Left ventricle myocardium inferior (tissue), 1 donor: ENCODE data around the gene OR51A4. TPM values are rescaled to one million over a fixed set of nuclear protein-coding genes. Genes with fewer than 3 reads are reported as not detected.

Source experiments
- DNase-seq: peaks from one replicate; pipeline ENCODE4 v3.0.0-alpha.2; 2020
- H3K27ac ChIP-seq: fragments of 200-600 bp; replicated peaks from 2 replicates; pipeline ENCODE4 v1.8.0; 2021
- H3K27me3 ChIP-seq: fragments of 200-600 bp; 2 replicates; pipeline ENCODE4 v1.8.0; 2021; ENCODE audit warnings: low read depth
- H3K36me3 ChIP-seq: fragments of 200-600 bp; 2 replicates; pipeline ENCODE4 v1.8.0; 2021
- H3K4me1 ChIP-seq: fragments of 200-600 bp; 2 replicates; pipeline ENCODE4 v1.8.0; 2021
- H3K4me3 ChIP-seq: fragments of 200-600 bp; 2 replicates; pipeline ENCODE4 v1.8.0; 2021; ENCODE audit warnings: mild to moderate bottlenecking, moderate library complexity
- H3K9me3 ChIP-seq: fragments of 200-600 bp; replicated peaks from 2 replicates; pipeline ENCODE4 v1.8.0; 2021
- intact Hi-C: fragments of 100-400 bp; cut with micrococcal nuclease; formaldehyde crosslinking; loops from one replicate; pipeline ENCODE4 v1.11.0; 2022
- total RNA-seq: library from RNA; stranded (reverse); fragmentation: NEBNext Ultra II Directional; extraction: Animal tissue kit (Norgen Biotek cat#: 25700); gene quantifications from one replicate; pipeline ENCODE4 v1.2.1, GENCODE V29; 2021
- TF ChIP-seq, protein P1 (sequence below): fragments of 200-600 bp; IDR thresholded peaks from 2 replicates; pipeline ENCODE4 v1.8.0; 2021; ENCODE audit warnings: antibody characterized with exemption, mild to moderate bottlenecking, borderline replicate concordance
- donor health status: DM: no; HTN: yes; CAD: no; lungs with severe emphysema.

The OR51A4 gene
- total RNA-seq, 1 donor from 2014 or later, result not detected

DNA sequence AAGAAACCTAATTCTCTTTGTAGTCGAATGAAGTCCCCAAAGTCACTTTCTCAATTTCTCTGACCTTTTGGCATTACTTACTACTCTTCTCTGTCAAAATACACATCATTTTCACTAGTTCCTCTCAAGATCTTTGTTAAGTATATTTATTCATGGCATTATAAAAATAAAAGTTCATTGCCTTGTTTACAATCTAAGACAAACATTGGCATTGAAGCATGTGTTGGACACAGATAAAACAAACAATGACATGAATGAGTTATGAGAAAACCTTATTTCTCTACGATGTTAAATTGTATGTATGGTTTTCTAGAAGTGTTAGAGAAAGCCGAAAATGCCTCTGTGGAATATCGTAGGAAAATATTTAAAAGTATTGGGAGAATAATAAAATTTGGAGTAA, 14.7 kb downstream of the OR51A4 start:
- Histone ChIP-seq H3K36me3 (no peaks in the 10 kb centered on the region), H3K9me3 (no peaks in the 10 kb centered on the region), H3K27me3 (no peaks in the 10 kb centered on the region), H3K27ac (no peak overlapping the region), H3K4me1 (no peaks in the 10 kb centered on the region), H3K4me3 (no peak overlapping the region)
- DNase-seq, result no peak
- intact Hi-C loops, result no loop called here
- TF ChIP-seq, protein P1, sequence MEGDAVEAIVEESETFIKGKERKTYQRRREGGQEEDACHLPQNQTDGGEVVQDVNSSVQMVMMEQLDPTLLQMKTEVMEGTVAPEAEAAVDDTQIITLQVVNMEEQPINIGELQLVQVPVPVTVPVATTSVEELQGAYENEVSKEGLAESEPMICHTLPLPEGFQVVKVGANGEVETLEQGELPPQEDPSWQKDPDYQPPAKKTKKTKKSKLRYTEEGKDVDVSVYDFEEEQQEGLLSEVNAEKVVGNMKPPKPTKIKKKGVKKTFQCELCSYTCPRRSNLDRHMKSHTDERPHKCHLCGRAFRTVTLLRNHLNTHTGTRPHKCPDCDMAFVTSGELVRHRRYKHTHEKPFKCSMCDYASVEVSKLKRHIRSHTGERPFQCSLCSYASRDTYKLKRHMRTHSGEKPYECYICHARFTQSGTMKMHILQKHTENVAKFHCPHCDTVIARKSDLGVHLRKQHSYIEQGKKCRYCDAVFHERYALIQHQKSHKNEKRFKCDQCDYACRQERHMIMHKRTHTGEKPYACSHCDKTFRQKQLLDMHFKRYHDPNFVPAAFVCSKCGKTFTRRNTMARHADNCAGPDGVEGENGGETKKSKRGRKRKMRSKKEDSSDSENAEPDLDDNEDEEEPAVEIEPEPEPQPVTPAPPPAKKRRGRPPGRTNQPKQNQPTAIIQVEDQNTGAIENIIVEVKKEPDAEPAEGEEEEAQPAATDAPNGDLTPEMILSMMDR, result no peak

DNA sequence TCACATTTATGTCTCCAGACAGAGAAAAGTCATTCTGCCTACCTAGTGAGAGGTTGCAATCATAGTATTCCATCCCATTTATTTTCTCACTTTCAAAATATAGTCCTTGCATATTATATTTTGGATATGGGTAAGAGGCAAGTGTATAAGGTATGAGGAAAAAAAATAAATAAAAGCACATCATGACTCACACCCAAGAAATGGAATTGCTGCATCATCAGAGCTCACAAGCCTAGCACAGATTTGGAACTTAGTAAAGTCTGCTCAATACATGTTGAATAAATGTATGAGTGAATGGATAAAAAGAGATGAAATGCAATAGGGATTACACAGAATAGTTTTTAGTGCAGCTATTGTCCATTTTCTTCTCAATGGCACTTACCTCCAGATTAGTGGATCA, 20.8 kb downstream of the OR51A4 start:
- TF ChIP-seq, protein P1, result no peak
- H3K27me3 ChIP-seq, result no peaks in the 10 kb centered on the region

DNA sequence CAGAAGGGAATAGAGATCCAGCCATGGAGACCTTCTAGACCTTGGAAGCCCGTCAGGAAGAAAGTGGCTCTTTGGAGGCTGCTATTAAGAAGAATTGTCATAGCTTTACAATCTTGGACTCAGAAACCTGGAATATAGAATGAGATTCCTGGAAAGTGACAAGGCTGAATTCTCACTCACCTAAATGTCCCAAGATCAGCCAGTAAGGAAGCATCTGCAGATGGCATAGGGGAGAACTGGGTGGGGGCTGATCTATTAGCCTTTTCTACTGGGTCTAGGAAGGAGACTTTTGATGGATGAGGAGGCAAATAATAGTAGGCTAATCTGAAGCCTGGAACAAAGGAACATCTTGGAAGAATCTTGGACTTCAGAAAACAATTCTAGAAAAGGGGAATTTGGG, 23.2 kb downstream of the OR51A4 start, which contains the start of gene OR51G1:
TSS of gene OR51G1 (minus strand) at position 101 of the 400 bp plus-strand sequence. CDS start at position 101, 0 bp downstream.
- TF ChIP-seq, protein P1, result no peak
- DNase-seq, result no peak
- no peaks in the 10 kb centered on the region for H3K27me3 ChIP-seq
- H3K27ac ChIP-seq, result no peak within 1 kb of the TSS
- no peaks in the 10 kb centered on the region for H3K9me3 ChIP-seq
- no peaks in the 10 kb centered on the region for H3K4me1 ChIP-seq
- intact Hi-C loops, result no loop called here
- H3K36me3 ChIP-seq, result no peaks in the 10 kb centered on the region
- H3K4me3 ChIP-seq, result no peak within 1 kb of the TSS

More for the DNA sequence above, 20.8 kb downstream of the OR51A4 start:
- DNase-seq, result no peak
- Histone ChIP-seq H3K9me3 (no peaks in the 10 kb centered on the region), H3K36me3 (no peaks in the 10 kb centered on the region), H3K27ac (no peak overlapping the region), H3K4me1 (no peaks in the 10 kb centered on the region), H3K4me3 (no peak overlapping the region)
- intact Hi-C loops, result no loop called here

DNA sequence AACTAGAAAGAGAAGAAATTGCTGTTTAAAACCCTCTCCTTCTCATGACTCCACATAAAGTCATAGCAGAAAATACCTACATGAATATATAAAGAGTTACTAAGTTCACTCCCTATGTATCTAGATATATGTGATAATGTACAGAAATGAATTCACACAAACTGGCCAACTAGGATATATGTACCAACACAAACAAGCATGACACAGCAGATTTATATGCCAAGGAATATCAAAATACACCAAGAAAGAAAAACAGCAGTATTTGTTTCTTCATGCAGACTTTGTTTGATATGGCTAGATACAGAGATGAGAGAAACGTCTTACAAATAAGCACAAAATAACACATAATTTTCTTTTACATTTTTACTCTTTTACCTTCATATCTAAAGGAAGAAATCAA, 25.1 kb downstream of the OR51A4 start:
- TF ChIP-seq, protein P1, result no peak
- H3K9me3 ChIP-seq, result no peaks in the 10 kb centered on the region
- no peaks in the 10 kb centered on the region for H3K36me3 ChIP-seq
- no peaks in the 10 kb centered on the region for H3K4me1 ChIP-seq
- no peak for DNase-seq
- no peak overlapping the region for H3K27ac ChIP-seq
- H3K4me3 ChIP-seq, result no peak overlapping the region
- intact Hi-C loops, result no loop called here
- no peaks in the 10 kb centered on the region for H3K27me3 ChIP-seq

DNA sequence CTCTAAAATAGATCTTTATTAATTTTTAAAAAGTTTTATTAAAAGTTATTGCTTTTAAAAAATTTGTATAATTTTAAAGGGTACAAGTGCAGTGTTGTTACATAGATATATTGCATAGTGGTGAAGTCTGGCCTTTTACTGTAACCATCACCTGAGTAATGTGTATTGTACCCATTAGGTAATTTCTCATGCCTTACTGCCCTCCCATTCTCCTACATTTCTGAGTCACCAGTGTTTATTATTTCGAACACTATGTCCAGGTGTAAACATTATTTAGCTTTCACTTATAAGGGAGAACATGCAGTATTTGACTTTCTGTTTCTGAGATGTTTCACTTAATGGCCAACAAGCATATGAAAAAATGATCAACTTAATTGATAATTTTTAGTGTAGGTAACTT, 25.6 kb downstream of the OR51A4 start:
- no peak overlapping the region for H3K4me3 ChIP-seq
- DNase-seq, result no peak
- no peak overlapping the region for H3K27ac ChIP-seq
- no peaks in the 10 kb centered on the region for H3K4me1 ChIP-seq
- TF ChIP-seq, protein P1, result no peak
- intact Hi-C loops, result no loop called here
- no peaks in the 10 kb centered on the region for H3K9me3 ChIP-seq
- H3K27me3 ChIP-seq, result no peaks in the 10 kb centered on the region
- no peaks in the 10 kb centered on the region for H3K36me3 ChIP-seq
